Measurements from ENCODE around the gene RAD51.

- no peak for TF ChIP-seq GTF3C2 (IDR thresholded peaks at IDR 0.05; ENCODE audit: borderline replicate concordance, extremely low read depth, insufficient read length)
- TF ChIP-seq ATF6 (CRISPR knock-in tag; IDR thresholded peaks at IDR 0.05): no peak
Observed at GRCh38 chr15:40731034-40731433, 36.1 kb downstream of the RAD51 start.
